Spleen (tissue), 11 donors: Measurements from ENCODE around the gene SLC39A13. TPM values are rescaled to one million over a fixed set of nuclear protein-coding genes. Genes with fewer than 3 reads are reported as not detected.

Experiments
- DNase-seq: peaks from one replicate; pipeline ENCODE4 v3.0.0-alpha.2; 2020
- H3K27ac ChIP-seq, 8 donors: fragments of 200-600 bp; sonication (generic) in 7 of 8; 1 replicate in 4 of 8; 2 replicates in 4 of 8; pipeline versions ENCODE4 v1.5.0 to v1.8.0; 2016 to 2021; ENCODE audit warnings: inconsistent platforms in 4 of 8, mild to moderate bottlenecking in 4 of 8, moderate library complexity in 1 of 8
- H3K27me3 ChIP-seq, 7 donors: fragments of 200-600 bp; sonication (generic) in 6 of 7; replicated peaks in 1 of 7; 1 replicate in 4 of 7; 2 replicates in 3 of 7; pipeline versions ENCODE4 v1.5.0 to v1.8.0; 2016 to 2021; ENCODE audit warnings: inconsistent platforms in 3 of 7, mild to moderate bottlenecking in 1 of 7
- H3K36me3 ChIP-seq, 6 donors: fragments of 200-600 bp; sonication (generic) in 5 of 6; 1 replicate in 4 of 6; 2 replicates in 2 of 6; pipeline versions ENCODE4 v1.5.0 to v1.8.0; 2016 to 2021; ENCODE audit warnings: inconsistent platforms in 2 of 6
- H3K4me1 ChIP-seq, 6 donors: fragments of 200-600 bp; sonication (generic) in 5 of 6; 1 replicate in 3 of 6; 2 replicates in 3 of 6; pipeline versions ENCODE4 v1.5.0 to v1.8.0; 2016 to 2021; ENCODE audit warnings: inconsistent platforms in 3 of 6
- H3K4me3 ChIP-seq, 8 donors: fragments of 200-600 bp; sonication (generic) in 7 of 8; 1 replicate in 4 of 8; 2 replicates in 4 of 8; pipeline versions ENCODE4 v1.5.0 to v1.8.0; 2016 to 2021; ENCODE audit warnings: inconsistent platforms in 4 of 8, mild to moderate bottlenecking in 4 of 8, moderate library complexity in 2 of 8
- H3K9me3 ChIP-seq, 8 donors: fragments of 200-600 bp; sonication (generic) in 7 of 8; 1 replicate in 4 of 8; 2 replicates in 4 of 8; pipeline versions ENCODE4 v1.5.0 to v1.8.0; 2016 to 2021; ENCODE audit warnings: inconsistent platforms in 4 of 8
- CTCF ChIP-seq, 11 experiments: fragments of 200-600 bp in 7 of 11; fragments of 450-650 bp in 4 of 11; sonication (generic) in 4 of 11; IDR thresholded peaks in 8 of 11; conservative IDR thresholded peaks in 3 of 11; 1 replicate in 7 of 11; 2 replicates in 4 of 11; pipeline versions ENCODE4 v1.4.0 to v1.8.0; 2016 to 2021; ENCODE audit warnings: antibody characterized with exemption in 11 of 11, inconsistent platforms in 4 of 11, mild to moderate bottlenecking in 1 of 11
- POLR2A ChIP-seq, 3 donors: fragments of 450-650 bp; IDR thresholded peaks; one replicate each; pipeline ENCODE4 v1.5.1; 2017; ENCODE audit warnings: antibody characterized with exemption in 3 of 3, mild to moderate bottlenecking in 1 of 3
- POLR2AphosphoS5 ChIP-seq, 3 donors: sonication (generic); formaldehyde crosslinking; IDR thresholded peaks; one replicate each; pipeline ENCODE4 v1.5.1; 2017; ENCODE audit warnings: antibody characterized with exemption in 3 of 3
- WGBS, 5 donors: extraction: QIAGEN DNeasy Blood & Tissue Kit in 3 of 5; methylation state at CpG; one replicate each; pipeline versions ENCODE4 v1.1.5 to v1.1.7; 2013 to 2018; 5-methylcytosine and 5-hydroxymethylcytosine counted together
- intact Hi-C: fragments of 100-400 bp; cut with DNase I; formaldehyde crosslinking; loops from one replicate; pipeline ENCODE4 v1.15.0; 2023; ENCODE audit warnings: low total_unique reads
- polyA plus RNA-seq, 3 donors: library from polyadenylated mRNA; stranded (reverse); fragments of 200-250 nt; gene quantifications; one replicate each; pipeline ENCODE4 v1.2.1, GENCODE V29; 2013
- total RNA-seq, 7 donors: library from RNA; depleted of rRNA in 3 of 7; stranded (reverse); fragments of >200 nt in 3 of 7; fragmentation: NEBNext Ultra II Directional in 4 of 7; extraction: Animal tissue kit (Norgen Biotek cat#: 25700) in 4 of 7; gene quantifications; one replicate each; pipeline versions ENCODE4 v1.1.0 to v1.2.1, GENCODE V29; 2016 to 2021
- donor health status: healthy with polysubstance abuse.
- donor health status: DM: no; HTN: no; CAD: no; lungs with moderate emphysema.
- donor health status: DM: no; HTN: no; CAD: no.
- donor health status: Bipolar disorder and iron deficiency.
- donor health status: healthy.
- donor health status: DM: no; HTN: no; CAD: no.
- donor health status: DM: yes; HTN: yes; CAD: no.

The SLC39A13 gene
- total and polyA plus RNA-seq, 10 donors, result 21.7 to 48.4 (median 40.4) TPM

GRCh38 chr11:47398011-47398410, 10.4 kb upstream of the SLC39A13 start:
- DNase-seq, result peak; percentile 61
- Histone ChIP-seq H3K9me3 (no peaks in the 10 kb centered on the region), H3K4me1 (peaks cover 35 to 87% (median 66%) of the 10 kb centered on the region in 6 donors), H3K4me3 (no peak overlapping the region), H3K27ac (peak overlapping the region in 7 of 8 donors; percentile 40 to 97 (median 95)), H3K36me3 (no peaks in the 10 kb centered on the region), H3K27me3 (no peaks in the 10 kb centered on the region)
- TF ChIP-seq POLR2A (IDR thresholded peaks at IDR 0.05) (no peak), POLR2AphosphoS5 (IDR thresholded peaks at IDR 0.05) (no peak), CTCF (IDR thresholded peaks at IDR 0.05 in 8 of 11, conservative IDR thresholded peaks at IDR 0.05 in 3 of 11) (no peak)
- 89 to 100% (median 92%) methylated on average over 3 of the region's 3 CpGs for WGBS, 5 donors
- intact Hi-C loops, result no loop called here

GRCh38 chr11:47398551-47398950, 9.8 kb upstream of the SLC39A13 start:
- TF ChIP-seq CTCF (IDR thresholded peaks at IDR 0.05 in 8 of 11, conservative IDR thresholded peaks at IDR 0.05 in 3 of 11) (no peak), POLR2AphosphoS5 (IDR thresholded peaks at IDR 0.05) (no peak), POLR2A (IDR thresholded peaks at IDR 0.05) (no peak)
- intact Hi-C loops, result no loop called here
- peak; percentile 74 for DNase-seq
- Histone ChIP-seq H3K4me3 (no peak overlapping the region), H3K9me3 (no peaks in the 10 kb centered on the region), H3K4me1 (peaks cover 32 to 87% (median 63%) of the 10 kb centered on the region in 6 donors), H3K27ac (peak overlapping the region; percentile 40 to 97 (median 95)), H3K27me3 (no peaks in the 10 kb centered on the region), H3K36me3 (no peaks in the 10 kb centered on the region)
- WGBS, 5 donors, result 89 to 100% (median 93%) methylated on average over 1 of the region's 1 CpG

- no peaks in the 10 kb centered on the region for H3K27me3 ChIP-seq
- 3 to 13% (median 5%) methylated on average over 15 to 47 of the region's 47 CpGs for WGBS, 5 donors
- peaks cover 21 to 77% (median 48%) of the 10 kb centered on the region in 6 donors for H3K4me1 ChIP-seq
- peak; percentile 92 for DNase-seq
- H3K36me3 ChIP-seq, result no peaks in the 10 kb centered on the region
- intact Hi-C loops, result no loop called here
- H3K4me3 ChIP-seq, result peak overlapping the region; percentile 38 to 80 (median 48)
- TF ChIP-seq POLR2A (IDR thresholded peaks at IDR 0.05) (peak in 2 of 3 donors; percentile 44 to 59), POLR2AphosphoS5 (IDR thresholded peaks at IDR 0.05) (peak; percentile 90 to 92 (median 91)), CTCF (IDR thresholded peaks at IDR 0.05 in 8 of 11, conservative IDR thresholded peaks at IDR 0.05 in 3 of 11) (no peak)
- no peaks in the 10 kb centered on the region for H3K9me3 ChIP-seq
- H3K27ac ChIP-seq, result peak overlapping the region; percentile 84 to 97 (median 95)
Observed at GRCh38 chr11:47399860-47400767, 8.3 kb upstream of the SLC39A13 start.

GRCh38 chr11:47400768-47401279, 7.6 kb upstream of the SLC39A13 start:
- peak overlapping the region in 6 of 8 donors; percentile 43 to 80 (median 48) for H3K4me3 ChIP-seq
- H3K4me1 ChIP-seq, result peaks cover 17 to 70% (median 41%) of the 10 kb centered on the region in 6 donors
- H3K27ac ChIP-seq, result peak overlapping the region; percentile 84 to 97 (median 95)

More at GRCh38 chr11:47400768-47401279, 7.6 kb upstream of the SLC39A13 start:
- WGBS, 5 donors, result 18 to 28% (median 24%) methylated on average over 8 of the region's 8 CpGs
- H3K9me3 ChIP-seq, result no peaks in the 10 kb centered on the region
- TF ChIP-seq POLR2A (IDR thresholded peaks at IDR 0.05) (peak in 1 of 3 donors; percentile 14), CTCF (IDR thresholded peaks at IDR 0.05 in 8 of 11, conservative IDR thresholded peaks at IDR 0.05 in 3 of 11) (no peak), POLR2AphosphoS5 (IDR thresholded peaks at IDR 0.05) (peak; percentile 18 to 73 (median 68))
- intact Hi-C loops, result no loop called here
- DNase-seq, result peak; percentile 80
- H3K36me3 ChIP-seq, result no peaks in the 10 kb centered on the region
- no peaks in the 10 kb centered on the region for H3K27me3 ChIP-seq
